WTC11 (cell line): ENCODE data around the gene STRAP. TPM values are rescaled to one million over a fixed set of nuclear protein-coding genes. Genes with fewer than 3 reads are reported as not detected.

ENCODE experiments used
- AR ChIP-seq: fragments of 250-450 bp; sonication (Bioruptor Pico); IDR thresholded peaks from 2 replicates; pipeline ENCODE4 v1.9.0; 2021; ENCODE audit warnings: mild to moderate bottlenecking
- ATF2 ChIP-seq: sonication (generic); formaldehyde crosslinking; IDR thresholded peaks from 2 replicates; pipeline ENCODE4 v1.8.1; 2022; ENCODE audit warnings: low read depth, missing genetic modification reagents, borderline replicate concordance
- CREM ChIP-seq: sonication (generic); formaldehyde crosslinking; IDR thresholded peaks from 2 replicates; pipeline ENCODE4 v1.8.1; 2022; ENCODE audit warnings: mild to moderate bottlenecking, missing genetic modification reagents, moderate library complexity
- ESRRA ChIP-seq: sonication (generic); formaldehyde crosslinking; IDR thresholded peaks from 2 replicates; pipeline ENCODE4 v1.8.1; 2022; ENCODE audit warnings: mild to moderate bottlenecking, missing genetic modification reagents, borderline replicate concordance
- GRHL2 ChIP-seq: fragments of 250-450 bp; sonication (Bioruptor Pico); IDR thresholded peaks from 2 replicates; pipeline ENCODE4 v1.8.0; 2022; ENCODE audit warnings: mild to moderate bottlenecking, moderate library complexity; ENCODE audit not compliant: insufficient replicate concordance, severe bottlenecking
- NFYB ChIP-seq: sonication (generic); formaldehyde crosslinking; conservative IDR thresholded peaks from 2 replicates; pipeline ENCODE4 v1.8.0; 2022; ENCODE audit warnings: low read depth, missing genetic modification reagents
- NR1H2 ChIP-seq: sonication (generic); formaldehyde crosslinking; IDR thresholded peaks from 2 replicates; pipeline ENCODE4 v1.9.0; 2021; ENCODE audit warnings: mild to moderate bottlenecking, moderate library complexity, missing genetic modification reagents
- OVOL2 ChIP-seq: fragments of 250-450 bp; sonication (Bioruptor Pico); IDR thresholded peaks from 2 replicates; pipeline ENCODE4 v1.9.0; 2021; ENCODE audit warnings: mild to moderate bottlenecking, borderline replicate concordance
- SMAD4 ChIP-seq: sonication (generic); formaldehyde crosslinking; IDR thresholded peaks from 2 replicates; pipeline ENCODE4 v1.8.0; 2022; ENCODE audit warnings: mild to moderate bottlenecking, missing genetic modification reagents
- TP53 ChIP-seq: sonication (generic); formaldehyde crosslinking; IDR thresholded peaks from 2 replicates; pipeline ENCODE4 v1.8.1; 2023; ENCODE audit warnings: mild to moderate bottlenecking, missing genetic modification reagents
- ZNF138 ChIP-seq: sonication (generic); formaldehyde crosslinking; conservative IDR thresholded peaks from 2 replicates; pipeline ENCODE4 v1.8.1; 2022; ENCODE audit warnings: mild to moderate bottlenecking, moderate library complexity, missing genetic modification reagents
- ZNF425 ChIP-seq: fragments of 250-450 bp; sonication (Bioruptor Pico); conservative IDR thresholded peaks from 2 replicates; pipeline ENCODE4 v1.9.0; 2021; ENCODE audit warnings: mild to moderate bottlenecking
- total RNA-seq: library from RNA; stranded (reverse); gene quantifications from 3 replicates; pipeline ENCODE4 v1.2.3, GENCODE V29; 2021
- TF ChIP-seq, protein P1 (sequence below): sonication (generic); formaldehyde crosslinking; IDR thresholded peaks from 2 replicates; pipeline ENCODE4 v1.8.1; 2022; ENCODE audit warnings: low read depth, mild to moderate bottlenecking, moderate library complexity, missing genetic modification reagents, borderline replicate concordance
- TF ChIP-seq, protein P2 (sequence below): fragments of 250-450 bp; sonication (Bioruptor Pico); IDR thresholded peaks from 2 replicates; pipeline ENCODE4 v1.9.0; 2021; ENCODE audit warnings: mild to moderate bottlenecking
- TF ChIP-seq, protein P3 (sequence below): fragments of 250-450 bp; sonication (Bioruptor Pico); IDR thresholded peaks from 2 replicates; pipeline ENCODE4 v1.9.0; 2021; ENCODE audit warnings: mild to moderate bottlenecking, borderline replicate concordance
- TF ChIP-seq, protein P4 (sequence below): sonication (generic); formaldehyde crosslinking; IDR thresholded peaks from 2 replicates; pipeline ENCODE4 v1.8.0; 2023; ENCODE audit warnings: missing genetic modification reagents
- TF ChIP-seq, protein P5 (sequence below): sonication (generic); formaldehyde crosslinking; IDR thresholded peaks from 2 replicates; pipeline ENCODE4 v1.8.1; 2022; ENCODE audit warnings: mild to moderate bottlenecking, moderate library complexity, missing genetic modification reagents
- TF ChIP-seq, protein P6 (sequence below): sonication (generic); formaldehyde crosslinking; IDR thresholded peaks from 2 replicates; pipeline ENCODE4 v1.8.1; 2023; ENCODE audit warnings: mild to moderate bottlenecking, missing genetic modification reagents

STRAP gene
- total RNA-seq, 1 experiment from 2014 or later = 221 TPM

DNA sequence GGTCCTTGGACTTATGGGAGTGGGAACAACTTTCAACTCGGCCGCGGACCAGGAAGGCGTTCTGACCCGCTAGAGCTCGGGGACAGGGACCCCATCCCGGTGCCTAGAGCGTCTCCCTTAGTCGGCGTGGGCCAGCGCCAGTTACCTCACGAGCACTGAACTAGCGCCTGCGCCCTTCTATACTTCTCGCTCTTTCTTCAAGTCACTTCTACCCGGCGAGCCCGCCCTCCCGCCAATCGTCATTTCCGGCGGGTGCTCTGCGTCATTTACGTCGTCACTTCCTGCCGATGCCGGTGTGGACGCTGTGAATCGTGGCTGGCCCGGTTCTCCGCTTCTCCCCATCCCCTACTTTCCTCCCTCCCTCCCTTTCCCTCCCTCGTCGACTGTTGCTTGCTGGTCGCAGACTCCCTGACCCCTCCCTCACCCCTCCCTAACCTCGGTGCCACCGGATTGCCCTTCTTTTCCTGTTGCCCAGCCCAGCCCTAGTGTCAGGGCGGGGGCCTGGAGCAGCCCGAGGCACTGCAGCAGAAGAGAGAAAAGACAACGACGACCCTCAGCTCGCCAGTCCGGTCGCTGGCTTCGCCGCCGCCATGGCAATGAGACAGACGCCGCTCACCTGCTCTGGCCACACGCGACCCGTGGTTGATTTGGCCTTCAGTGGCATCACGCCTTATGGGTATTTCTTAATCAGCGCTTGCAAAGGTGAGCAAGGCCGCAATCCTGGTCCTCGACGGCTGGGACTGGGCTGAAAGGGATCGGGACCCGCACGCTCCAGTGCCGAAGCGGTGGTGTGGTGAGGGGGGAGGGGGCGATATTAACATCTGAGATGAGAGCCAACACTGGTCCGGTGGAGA is at the start of gene STRAP (continued):
- TF ChIP-seq, protein P1, sequence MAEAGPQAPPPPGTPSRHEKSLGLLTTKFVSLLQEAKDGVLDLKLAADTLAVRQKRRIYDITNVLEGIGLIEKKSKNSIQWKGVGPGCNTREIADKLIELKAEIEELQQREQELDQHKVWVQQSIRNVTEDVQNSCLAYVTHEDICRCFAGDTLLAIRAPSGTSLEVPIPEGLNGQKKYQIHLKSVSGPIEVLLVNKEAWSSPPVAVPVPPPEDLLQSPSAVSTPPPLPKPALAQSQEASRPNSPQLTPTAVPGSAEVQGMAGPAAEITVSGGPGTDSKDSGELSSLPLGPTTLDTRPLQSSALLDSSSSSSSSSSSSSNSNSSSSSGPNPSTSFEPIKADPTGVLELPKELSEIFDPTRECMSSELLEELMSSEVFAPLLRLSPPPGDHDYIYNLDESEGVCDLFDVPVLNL = no peak
- TF ChIP-seq ATF2 (CRISPR knock-in tag) = no peak
- no peak for TF ChIP-seq ESRRA
- TF ChIP-seq, protein P2, sequence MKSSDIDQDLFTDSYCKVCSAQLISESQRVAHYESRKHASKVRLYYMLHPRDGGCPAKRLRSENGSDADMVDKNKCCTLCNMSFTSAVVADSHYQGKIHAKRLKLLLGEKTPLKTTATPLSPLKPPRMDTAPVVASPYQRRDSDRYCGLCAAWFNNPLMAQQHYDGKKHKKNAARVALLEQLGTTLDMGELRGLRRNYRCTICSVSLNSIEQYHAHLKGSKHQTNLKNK (CRISPR knock-in tag) = no peak
- peak; percentile 12; the same call in 1 of the 2 replicates for TF ChIP-seq NFYB (CRISPR knock-in tag)
- no peak for TF ChIP-seq ZNF138 (CRISPR knock-in tag)
- TF ChIP-seq, protein P3, sequence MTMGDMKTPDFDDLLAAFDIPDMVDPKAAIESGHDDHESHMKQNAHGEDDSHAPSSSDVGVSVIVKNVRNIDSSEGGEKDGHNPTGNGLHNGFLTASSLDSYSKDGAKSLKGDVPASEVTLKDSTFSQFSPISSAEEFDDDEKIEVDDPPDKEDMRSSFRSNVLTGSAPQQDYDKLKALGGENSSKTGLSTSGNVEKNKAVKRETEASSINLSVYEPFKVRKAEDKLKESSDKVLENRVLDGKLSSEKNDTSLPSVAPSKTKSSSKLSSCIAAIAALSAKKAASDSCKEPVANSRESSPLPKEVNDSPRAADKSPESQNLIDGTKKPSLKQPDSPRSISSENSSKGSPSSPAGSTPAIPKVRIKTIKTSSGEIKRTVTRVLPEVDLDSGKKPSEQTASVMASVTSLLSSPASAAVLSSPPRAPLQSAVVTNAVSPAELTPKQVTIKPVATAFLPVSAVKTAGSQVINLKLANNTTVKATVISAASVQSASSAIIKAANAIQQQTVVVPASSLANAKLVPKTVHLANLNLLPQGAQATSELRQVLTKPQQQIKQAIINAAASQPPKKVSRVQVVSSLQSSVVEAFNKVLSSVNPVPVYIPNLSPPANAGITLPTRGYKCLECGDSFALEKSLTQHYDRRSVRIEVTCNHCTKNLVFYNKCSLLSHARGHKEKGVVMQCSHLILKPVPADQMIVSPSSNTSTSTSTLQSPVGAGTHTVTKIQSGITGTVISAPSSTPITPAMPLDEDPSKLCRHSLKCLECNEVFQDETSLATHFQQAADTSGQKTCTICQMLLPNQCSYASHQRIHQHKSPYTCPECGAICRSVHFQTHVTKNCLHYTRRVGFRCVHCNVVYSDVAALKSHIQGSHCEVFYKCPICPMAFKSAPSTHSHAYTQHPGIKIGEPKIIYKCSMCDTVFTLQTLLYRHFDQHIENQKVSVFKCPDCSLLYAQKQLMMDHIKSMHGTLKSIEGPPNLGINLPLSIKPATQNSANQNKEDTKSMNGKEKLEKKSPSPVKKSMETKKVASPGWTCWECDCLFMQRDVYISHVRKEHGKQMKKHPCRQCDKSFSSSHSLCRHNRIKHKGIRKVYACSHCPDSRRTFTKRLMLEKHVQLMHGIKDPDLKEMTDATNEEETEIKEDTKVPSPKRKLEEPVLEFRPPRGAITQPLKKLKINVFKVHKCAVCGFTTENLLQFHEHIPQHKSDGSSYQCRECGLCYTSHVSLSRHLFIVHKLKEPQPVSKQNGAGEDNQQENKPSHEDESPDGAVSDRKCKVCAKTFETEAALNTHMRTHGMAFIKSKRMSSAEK = no peak
- no peak for TF ChIP-seq AR (CRISPR knock-in tag)
- TF ChIP-seq ZNF425 (CRISPR knock-in tag) = no peak
- TF ChIP-seq GRHL2 (CRISPR knock-in tag) = no peak
- TF ChIP-seq OVOL2 (CRISPR knock-in tag) = no peak
- TF ChIP-seq, protein P4, sequence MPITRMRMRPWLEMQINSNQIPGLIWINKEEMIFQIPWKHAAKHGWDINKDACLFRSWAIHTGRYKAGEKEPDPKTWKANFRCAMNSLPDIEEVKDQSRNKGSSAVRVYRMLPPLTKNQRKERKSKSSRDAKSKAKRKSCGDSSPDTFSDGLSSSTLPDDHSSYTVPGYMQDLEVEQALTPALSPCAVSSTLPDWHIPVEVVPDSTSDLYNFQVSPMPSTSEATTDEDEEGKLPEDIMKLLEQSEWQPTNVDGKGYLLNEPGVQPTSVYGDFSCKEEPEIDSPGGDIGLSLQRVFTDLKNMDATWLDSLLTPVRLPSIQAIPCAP (CRISPR knock-in tag) = no peak
- no peak for TF ChIP-seq TP53 (CRISPR knock-in tag)
- TF ChIP-seq, protein P5, sequence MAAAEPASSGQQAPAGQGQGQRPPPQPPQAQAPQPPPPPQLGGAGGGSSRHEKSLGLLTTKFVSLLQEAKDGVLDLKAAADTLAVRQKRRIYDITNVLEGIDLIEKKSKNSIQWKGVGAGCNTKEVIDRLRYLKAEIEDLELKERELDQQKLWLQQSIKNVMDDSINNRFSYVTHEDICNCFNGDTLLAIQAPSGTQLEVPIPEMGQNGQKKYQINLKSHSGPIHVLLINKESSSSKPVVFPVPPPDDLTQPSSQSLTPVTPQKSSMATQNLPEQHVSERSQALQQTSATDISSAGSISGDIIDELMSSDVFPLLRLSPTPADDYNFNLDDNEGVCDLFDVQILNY (CRISPR knock-in tag) = no peak
- no peak for TF ChIP-seq NR1H2 (CRISPR knock-in tag)
- peak; percentile 96 for TF ChIP-seq CREM (CRISPR knock-in tag)
- TF ChIP-seq, protein P6, sequence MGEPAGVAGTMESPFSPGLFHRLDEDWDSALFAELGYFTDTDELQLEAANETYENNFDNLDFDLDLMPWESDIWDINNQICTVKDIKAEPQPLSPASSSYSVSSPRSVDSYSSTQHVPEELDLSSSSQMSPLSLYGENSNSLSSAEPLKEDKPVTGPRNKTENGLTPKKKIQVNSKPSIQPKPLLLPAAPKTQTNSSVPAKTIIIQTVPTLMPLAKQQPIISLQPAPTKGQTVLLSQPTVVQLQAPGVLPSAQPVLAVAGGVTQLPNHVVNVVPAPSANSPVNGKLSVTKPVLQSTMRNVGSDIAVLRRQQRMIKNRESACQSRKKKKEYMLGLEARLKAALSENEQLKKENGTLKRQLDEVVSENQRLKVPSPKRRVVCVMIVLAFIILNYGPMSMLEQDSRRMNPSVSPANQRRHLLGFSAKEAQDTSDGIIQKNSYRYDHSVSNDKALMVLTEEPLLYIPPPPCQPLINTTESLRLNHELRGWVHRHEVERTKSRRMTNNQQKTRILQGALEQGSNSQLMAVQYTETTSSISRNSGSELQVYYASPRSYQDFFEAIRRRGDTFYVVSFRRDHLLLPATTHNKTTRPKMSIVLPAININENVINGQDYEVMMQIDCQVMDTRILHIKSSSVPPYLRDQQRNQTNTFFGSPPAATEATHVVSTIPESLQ (CRISPR knock-in tag) = no peak
- TF ChIP-seq SMAD4 (CRISPR knock-in tag) = no peak
